Measurements from ENCODE around the gene AZU1.

Gene AZU1

GRCh38 chr19:827710-828321, at the start of gene AZU1:
Gene AZU1 (plus strand): TSS chr19:827837. CDS start chr19:827847, 10 bp downstream.
- H3K27ac ChIP-seq, result no peak within 1 kb of the TSS
- no peak within 1 kb of the TSS for H3K4me3 ChIP-seq

DNA sequence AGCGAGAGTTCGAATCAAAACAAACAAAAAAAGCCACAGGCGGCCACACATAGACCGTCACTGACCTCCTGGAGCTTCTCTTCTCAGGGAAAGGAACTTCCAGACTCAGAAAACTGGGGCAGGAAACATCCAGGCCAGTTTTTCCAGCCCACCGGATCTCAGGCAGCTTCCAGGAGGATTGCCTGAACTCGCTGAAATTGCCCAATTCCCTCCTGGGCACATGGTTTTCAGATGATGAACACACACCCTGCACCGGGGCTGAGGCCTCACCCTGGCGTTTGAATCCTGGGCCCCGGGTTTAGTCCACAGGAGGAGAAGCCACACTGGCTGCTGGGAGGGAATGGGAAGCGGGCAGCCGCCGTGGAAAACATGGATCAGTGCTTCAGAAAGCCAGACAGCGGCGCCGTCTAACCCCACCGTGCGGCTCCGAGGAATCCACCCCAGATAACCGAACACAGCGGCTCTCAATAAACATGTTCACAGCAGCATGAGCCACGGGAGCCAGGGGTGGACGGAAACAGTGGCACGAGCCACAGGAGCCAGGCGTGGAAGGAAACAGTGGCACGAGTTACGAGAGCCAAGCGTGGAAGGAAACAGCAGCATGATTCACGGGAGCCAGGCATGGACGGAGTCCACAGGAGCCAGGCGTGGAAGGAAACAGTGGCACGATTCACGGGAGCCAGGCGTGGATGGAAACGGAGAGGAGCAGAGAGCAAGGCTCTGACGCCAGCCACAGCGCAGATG, 48.6 kb upstream of the AZU1 start:
- Histone ChIP-seq H3K4me3 (no peak overlapping the region), H3K27ac (peak overlapping the region in 19 of 21 experiments; percentile 3 to 85 (median 76))

DNA sequence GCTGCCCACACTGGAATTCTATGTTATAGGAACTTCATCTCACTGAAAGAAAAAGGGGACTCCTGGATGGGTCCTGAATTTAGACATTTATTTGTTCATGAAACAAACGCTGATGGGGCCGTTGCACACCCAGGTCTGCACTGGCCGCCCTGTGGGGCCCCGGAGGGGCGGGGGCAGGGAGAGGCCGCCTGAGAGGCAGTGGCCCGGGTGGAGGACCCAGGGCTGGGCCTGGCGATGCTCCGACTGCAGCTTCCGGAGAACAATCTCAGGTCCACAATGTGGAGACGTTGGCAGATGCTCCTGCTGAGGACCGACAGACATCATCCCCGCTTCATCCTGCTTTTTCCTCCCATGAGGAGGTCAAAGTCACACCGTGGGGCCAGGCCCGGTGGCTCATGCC, 46.7 kb upstream of the AZU1 start:
- no peak overlapping the region for H3K4me3 ChIP-seq
- peak overlapping the region in 1 of 21 experiments; percentile 21 for H3K27ac ChIP-seq

GRCh38 chr19:781800-782184, 45.8 kb upstream of the AZU1 start:
- no peak overlapping the region for H3K4me3 ChIP-seq
- peak overlapping the region in 14 of 21 experiments; percentile 18 to 84 (median 60) for H3K27ac ChIP-seq

DNA sequence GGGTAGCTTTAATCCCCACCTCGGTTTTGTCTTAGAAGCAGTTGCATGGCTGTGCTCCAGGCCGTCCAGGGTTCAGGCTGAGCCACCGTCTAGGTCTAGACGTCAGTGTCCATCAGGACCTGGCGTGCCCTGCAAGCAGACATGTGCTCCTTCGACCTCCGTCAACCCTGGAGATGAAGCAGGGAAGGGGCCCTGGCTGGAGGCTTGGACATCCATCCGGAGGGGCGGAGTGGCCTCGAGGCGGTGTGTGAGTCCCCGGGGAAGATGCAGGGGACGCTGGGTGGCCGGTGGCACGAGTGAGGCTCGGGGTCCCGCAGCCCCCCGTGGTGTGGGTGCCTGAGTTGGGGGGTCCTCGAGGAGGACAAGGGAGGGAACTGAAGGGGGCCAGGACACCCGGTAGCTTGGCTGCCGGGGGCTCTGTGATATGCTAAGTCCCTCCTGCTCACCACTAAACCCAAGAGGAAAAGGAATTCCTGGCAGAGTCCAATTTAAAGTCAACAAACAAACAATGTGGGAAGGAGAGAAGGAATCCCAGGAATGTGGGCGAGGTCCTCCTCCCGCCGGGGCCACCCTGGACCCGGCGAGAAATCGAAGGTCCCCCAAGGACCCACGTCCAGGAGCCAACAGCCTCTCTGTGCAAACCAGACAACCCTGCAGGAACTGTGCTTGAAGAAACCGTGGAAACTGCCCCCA, 45.3 kb upstream of the AZU1 start:
- H3K27ac ChIP-seq, result peak overlapping the region in 18 of 21 experiments; percentile 2 to 84 (median 56)

GRCh38 chr19:782878-783668, 44.6 kb upstream of the AZU1 start:
- Histone ChIP-seq H3K27ac (peak overlapping the region in 17 of 21 experiments; percentile 2 to 84 (median 62)), H3K4me3 (peak overlapping the region in 3 of 7 experiments; percentile 0 to 27 (median 23))

More for the DNA sequence above, 45.3 kb upstream of the AZU1 start:
- H3K4me3 ChIP-seq, result peak overlapping the region in 3 of 7 experiments; percentile 0 to 27 (median 23)

- H3K27ac ChIP-seq, result no peak overlapping the region
- H3K4me3 ChIP-seq, result no peak overlapping the region
Measured at GRCh38 chr19:784541-784940, 43.1 kb upstream of the AZU1 start.

- H3K27ac ChIP-seq, result peak overlapping the region in 2 of 21 experiments; percentile 51 to 64
- H3K4me3 ChIP-seq, result no peak overlapping the region
Measured at GRCh38 chr19:787536-787935, 40.1 kb upstream of the AZU1 start.

DNA sequence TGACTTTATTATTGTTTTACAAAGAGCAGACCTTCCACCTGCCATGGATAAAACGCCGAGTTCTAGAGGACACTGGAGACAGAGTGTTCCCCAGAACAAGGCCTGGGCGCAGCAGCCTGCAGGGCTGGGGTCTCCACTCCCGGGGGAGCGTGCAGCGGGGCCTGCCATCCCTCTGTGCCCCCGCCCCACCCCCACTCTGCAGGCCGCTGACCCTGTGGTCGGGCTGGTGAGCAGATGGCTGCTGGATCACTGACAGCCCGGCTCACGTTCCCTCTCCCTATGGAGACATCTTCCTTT, 39.0 kb upstream of the AZU1 start:
- no peak overlapping the region for H3K4me3 ChIP-seq
- peak overlapping the region in 20 of 21 experiments; percentile 8 to 84 (median 62) for H3K27ac ChIP-seq

DNA sequence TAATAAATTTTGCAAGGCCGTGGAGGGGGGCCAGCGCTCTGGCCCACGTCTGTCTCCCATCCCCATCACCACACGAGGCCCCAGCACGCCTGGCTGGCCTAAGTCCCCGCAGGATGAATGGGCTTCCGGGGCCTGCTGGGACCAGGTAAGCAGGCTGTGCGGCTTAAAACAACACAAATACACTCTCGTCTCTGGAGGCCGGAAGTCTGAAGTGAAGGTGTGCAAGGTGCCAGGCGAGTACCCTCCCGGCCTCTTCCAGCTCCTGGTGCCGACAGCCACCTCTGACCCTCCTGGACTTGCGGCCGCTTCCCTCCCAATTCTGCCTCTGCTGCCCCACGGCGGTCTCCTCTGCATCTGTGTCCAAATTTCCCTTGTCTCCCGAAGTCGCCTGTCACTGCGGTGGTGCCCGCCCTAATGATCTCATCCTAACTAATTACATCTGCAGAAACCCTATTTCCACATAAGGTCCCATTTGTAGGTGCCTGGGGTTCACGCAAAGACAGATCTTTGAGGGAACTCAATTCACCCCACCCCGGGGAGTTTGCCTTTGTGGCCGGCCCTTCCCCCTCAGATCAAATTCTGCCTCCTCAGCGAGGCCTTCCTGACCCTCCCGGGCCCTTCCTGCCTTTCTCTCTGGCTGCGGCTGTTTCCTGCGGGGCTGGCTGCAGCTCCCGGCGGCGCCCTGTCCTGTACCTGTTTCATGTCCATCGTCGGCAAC, 38.5 kb upstream of the AZU1 start:
- no peak overlapping the region for H3K4me3 ChIP-seq
- peak overlapping the region in 20 of 21 experiments; percentile 8 to 84 (median 62) for H3K27ac ChIP-seq

- Histone ChIP-seq H3K4me3 (no peak overlapping the region), H3K27ac (peak overlapping the region in 17 of 21 experiments; percentile 8 to 84 (median 70))
Measured at GRCh38 chr19:789701-790060, 38.0 kb upstream of the AZU1 start.

DNA sequence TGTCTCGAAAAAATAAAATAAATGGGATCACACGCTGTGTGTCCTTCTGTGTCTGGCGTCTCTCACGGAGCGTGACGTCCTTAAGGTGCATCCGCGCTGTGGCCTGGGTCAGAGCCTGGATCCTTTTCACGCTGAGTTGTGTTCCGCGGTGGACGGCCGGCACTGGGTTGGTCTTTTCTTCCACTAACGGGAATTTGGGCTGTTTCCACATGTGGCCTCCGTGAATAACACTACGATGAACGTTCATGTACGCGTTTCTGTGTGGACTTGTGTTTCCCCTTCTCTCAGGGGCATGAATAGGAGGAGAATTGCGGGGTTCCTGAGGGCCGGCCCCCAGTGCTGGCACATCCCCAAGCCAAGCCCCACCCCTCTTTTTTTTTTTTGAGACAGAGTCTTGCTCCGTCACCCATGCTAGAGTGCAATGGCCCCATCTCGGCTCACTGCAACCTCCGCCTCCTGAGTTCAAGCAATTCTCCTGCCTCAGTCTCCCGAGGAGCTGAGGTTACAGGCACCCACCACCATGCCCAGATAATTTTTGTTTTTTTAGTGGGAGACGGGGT, 36.5 kb upstream of the AZU1 start:
- peak overlapping the region in 6 of 21 experiments; percentile 29 to 73 (median 58) for H3K27ac ChIP-seq
- no peak overlapping the region for H3K4me3 ChIP-seq

DNA sequence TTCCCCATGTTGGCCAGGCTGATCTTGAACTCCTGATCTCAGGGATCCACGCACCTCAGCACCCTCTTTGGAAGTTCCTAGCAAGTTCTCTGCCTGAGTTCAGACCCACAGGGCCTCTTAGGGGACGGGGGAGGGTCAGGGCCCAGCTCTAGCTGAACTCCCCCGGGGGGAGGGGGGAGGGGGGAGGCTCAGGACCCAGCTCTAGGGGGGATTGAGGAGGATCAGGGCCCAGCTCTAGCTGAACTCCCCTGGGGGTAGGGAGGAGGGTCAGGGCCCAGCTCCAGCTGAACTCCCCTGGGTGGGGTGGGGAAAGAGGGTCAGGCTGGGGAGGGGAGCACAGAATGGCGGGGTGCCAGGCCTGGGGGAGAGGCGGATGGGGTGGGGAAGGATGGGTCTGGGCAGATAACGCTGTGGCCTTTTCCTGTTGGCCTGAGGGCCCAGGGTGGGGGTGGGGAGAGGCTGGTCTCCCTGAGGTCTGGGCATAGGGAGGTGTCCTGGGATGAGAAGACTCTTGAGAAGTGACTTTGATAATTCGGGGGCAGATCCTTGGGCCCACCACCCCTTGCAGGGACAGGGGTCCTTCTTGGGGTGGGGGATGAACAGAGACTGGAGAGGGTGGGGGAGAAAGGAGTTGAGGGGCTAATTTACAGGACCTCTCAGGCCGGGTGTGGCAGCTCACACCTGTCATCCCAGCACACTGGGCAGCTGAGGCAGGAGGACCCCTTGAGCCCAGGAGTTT, 35.9 kb upstream of the AZU1 start:
- H3K4me3 ChIP-seq, result no peak overlapping the region
- H3K27ac ChIP-seq, result peak overlapping the region in 11 of 21 experiments; percentile 28 to 73 (median 52)

DNA sequence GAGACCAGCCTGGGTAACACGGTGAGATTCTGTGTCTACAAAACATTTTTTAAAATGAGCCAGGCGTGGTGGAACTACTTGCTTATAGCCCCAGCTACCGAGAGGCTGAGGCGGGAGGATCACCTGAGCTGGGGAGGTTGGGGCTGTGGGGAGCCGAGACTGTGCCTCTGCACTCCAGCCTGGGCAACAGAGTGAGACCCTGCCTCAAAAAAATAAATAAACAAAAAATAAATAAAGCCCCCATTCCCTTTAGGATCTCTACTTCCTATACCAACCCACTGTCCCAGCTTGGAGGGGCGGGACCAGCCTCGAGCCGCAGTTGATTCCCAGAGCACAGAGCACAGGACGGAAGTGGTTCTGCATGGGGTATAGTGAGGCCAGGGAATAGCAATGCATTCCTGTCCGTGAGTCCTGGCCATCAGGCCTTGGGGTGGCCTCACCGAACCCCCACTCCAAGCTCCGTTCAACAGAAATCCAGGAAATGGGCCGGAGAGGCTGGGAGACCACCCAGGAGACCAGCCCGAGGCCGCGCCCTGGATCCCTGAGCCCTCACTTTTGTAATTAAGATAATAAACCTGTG, 35.2 kb upstream of the AZU1 start:
- Histone ChIP-seq H3K4me3 (no peak overlapping the region), H3K27ac (peak overlapping the region in 10 of 21 experiments; percentile 16 to 73 (median 50))

GRCh38 chr19:793806-794205, 33.8 kb upstream of the AZU1 start:
- no peak overlapping the region for H3K4me3 ChIP-seq
- H3K27ac ChIP-seq, result no peak overlapping the region

DNA sequence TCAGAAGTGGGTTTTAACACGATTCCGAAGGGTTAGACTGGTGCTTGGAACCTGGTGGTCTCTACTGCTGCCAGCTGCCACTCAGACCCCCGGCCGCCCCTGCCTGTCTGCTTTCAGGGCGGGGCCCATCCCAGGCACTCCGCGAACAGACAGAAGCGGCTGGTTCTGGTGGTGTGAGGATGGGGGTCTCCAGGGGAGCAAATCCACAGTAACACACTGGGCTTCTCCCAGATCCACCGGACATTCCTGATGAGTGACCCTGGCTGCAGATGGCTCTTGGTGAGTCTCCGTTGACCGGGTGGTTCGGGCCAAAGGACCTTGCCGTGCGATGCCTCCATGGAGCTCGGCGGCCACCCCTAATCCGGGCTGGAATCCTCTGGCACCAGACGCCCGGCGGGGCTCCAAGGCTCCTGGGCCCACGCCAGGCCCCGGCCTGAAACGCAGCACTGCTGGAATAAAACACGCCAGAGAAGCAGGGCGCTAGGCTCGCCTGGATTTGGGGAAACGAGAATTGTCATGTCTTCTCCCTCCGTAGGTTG, 32.5 kb upstream of the AZU1 start:
- Histone ChIP-seq H3K27ac (peak overlapping the region in 7 of 21 experiments; percentile 3 to 73 (median 37)), H3K4me3 (no peak overlapping the region)

GRCh38 chr19:795691-796581, 31.7 kb upstream of the AZU1 start:
- Histone ChIP-seq H3K4me3 (peak overlapping the region; percentile 56 to 97 (median 62)), H3K27ac (peak overlapping the region; percentile 56 to 97 (median 86))
